Smooth muscle cell (in vitro differentiated cells): ENCODE results near the gene SPPL2B. TPM values are rescaled to one million over a fixed set of nuclear protein-coding genes. Genes with fewer than 3 reads are reported as not detected.

Experiments used
- DNase-seq: peaks from one replicate; lab custom pipeline; 2025; ENCODE audit not compliant: unreplicated experiment; lab: John Stamatoyannopoulos, UW
- H2AFZ ChIP-seq: fragments of 200-600 bp; sonication (generic); 2 replicates; pipeline ENCODE4 v1.6.0; 2016; ENCODE audit warnings: antibody characterized with exemption, low read depth, mild to moderate bottlenecking
- H3F3A ChIP-seq: fragments of 200-600 bp; sonication (generic); 2 replicates; pipeline ENCODE4 v1.6.0; 2017; ENCODE audit warnings: antibody characterized with exemption, low read depth
- H3K27ac ChIP-seq: fragments of 200-600 bp; sonication (generic); 2 replicates; pipeline ENCODE4 v1.5.1; 2016; ENCODE audit warnings: low read depth, mild to moderate bottlenecking
- H3K27me3 ChIP-seq: fragments of 200-600 bp; sonication (generic); 2 replicates; pipeline ENCODE4 v1.6.1; 2016; ENCODE audit warnings: low read depth, mild to moderate bottlenecking
- H3K36me3 ChIP-seq: fragments of 200-600 bp; sonication (generic); 2 replicates; pipeline ENCODE4 v1.5.1; 2016; ENCODE audit warnings: low read depth
- H3K4me1 ChIP-seq: fragments of 200-600 bp; sonication (generic); 2 replicates; pipeline ENCODE4 v1.5.1; 2016; ENCODE audit warnings: low read depth
- H3K4me2 ChIP-seq: fragments of 200-600 bp; sonication (generic); 2 replicates; pipeline ENCODE4 v1.6.0; 2016; ENCODE audit warnings: mild to moderate bottlenecking
- H3K4me3 ChIP-seq: fragments of 200-600 bp; sonication (generic); 2 replicates; pipeline ENCODE4 v1.5.1; 2016; ENCODE audit warnings: mild to moderate bottlenecking
- H3K79me2 ChIP-seq: fragments of 200-600 bp; sonication (generic); 2 replicates; pipeline ENCODE4 v1.6.0; 2016; ENCODE audit warnings: low read depth, mild to moderate bottlenecking
- H3K9ac ChIP-seq: fragments of 200-600 bp; sonication (generic); 2 replicates; pipeline ENCODE4 v1.6.0; 2016; ENCODE audit warnings: low read depth
- H3K9me3 ChIP-seq: fragments of 200-600 bp; sonication (generic); replicated peaks from 2 replicates; pipeline ENCODE4 v1.5.1; 2016; ENCODE audit warnings: low read depth
- H4K20me1 ChIP-seq: fragments of 200-600 bp; sonication (generic); 2 replicates; pipeline ENCODE4 v1.6.0; 2016; ENCODE audit warnings: low read depth
- WGBS: methylation state at CpG from one replicate; pipeline ENCODE4 v1.1.7; 2016; ENCODE audit warnings: low lambda C conversion rate; 5-methylcytosine and 5-hydroxymethylcytosine counted together
- polyA plus RNA-seq: library from polyadenylated mRNA; unstranded; fragments of >200 nt; fragmentation: Nextera tagmentation; extraction: Ambion mirVana; gene quantifications from 2 replicates; pipeline ENCODE4 v1.2.1, GENCODE V29; 2016
- total RNA-seq: library from RNA; depleted of rRNA; stranded (reverse); fragments of >200 nt; gene quantifications from 2 replicates; pipeline ENCODE4 v1.2.3, GENCODE V29; 2014
- TF ChIP-seq, protein P1 (sequence below): fragments of 200-600 bp; sonication (generic); IDR thresholded peaks from 2 replicates; pipeline ENCODE4 v1.5.1; 2017; ENCODE audit warnings: borderline replicate concordance, mild to moderate bottlenecking, antibody characterized with exemption; ENCODE audit not compliant: insufficient read depth, poor library complexity, severe bottlenecking

SPPL2B gene
- total and polyA plus RNA-seq, 2 experiments from 2014 or later = 53.6 to 54.7 TPM

DNA sequence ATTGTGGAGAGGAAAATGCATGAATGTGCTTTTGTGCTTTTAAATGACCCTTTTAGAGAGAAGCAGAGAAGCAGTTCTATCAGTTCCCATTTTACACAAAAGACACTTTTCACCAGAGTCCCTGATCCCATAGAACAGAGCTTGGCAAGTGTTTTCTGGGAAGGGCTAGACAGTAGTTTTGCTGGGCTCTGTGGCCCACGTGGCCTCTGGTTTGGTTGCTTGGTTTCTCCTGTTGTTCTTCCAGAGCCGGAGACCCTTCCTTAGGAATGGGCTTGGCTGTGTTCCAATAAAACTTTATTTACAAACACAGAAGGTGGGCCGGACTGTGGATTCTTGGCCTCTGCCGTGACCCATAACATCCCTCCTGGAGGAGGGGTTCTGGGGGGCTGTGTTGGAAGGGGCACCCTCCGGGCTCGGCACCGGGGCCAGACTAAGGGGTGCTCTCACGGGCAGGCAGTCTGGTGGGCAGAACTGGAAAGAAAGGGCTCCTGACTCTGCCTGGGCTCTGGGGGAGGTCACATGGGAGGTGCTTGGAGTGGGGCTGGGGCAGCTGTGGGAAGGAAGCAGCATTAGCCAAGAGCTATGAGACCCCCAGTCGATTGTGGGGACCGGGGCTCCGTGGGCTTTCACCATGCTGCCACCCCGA lies 3.2 kb downstream of the SPPL2B start:
- no peak overlapping the region for H3K27ac ChIP-seq
- H3K4me1 ChIP-seq = peaks cover 28% of the 10 kb centered on the region
- DNase-seq = no peak
- no peaks in the 10 kb centered on the region for H3K27me3 ChIP-seq
- TF ChIP-seq, protein P1, sequence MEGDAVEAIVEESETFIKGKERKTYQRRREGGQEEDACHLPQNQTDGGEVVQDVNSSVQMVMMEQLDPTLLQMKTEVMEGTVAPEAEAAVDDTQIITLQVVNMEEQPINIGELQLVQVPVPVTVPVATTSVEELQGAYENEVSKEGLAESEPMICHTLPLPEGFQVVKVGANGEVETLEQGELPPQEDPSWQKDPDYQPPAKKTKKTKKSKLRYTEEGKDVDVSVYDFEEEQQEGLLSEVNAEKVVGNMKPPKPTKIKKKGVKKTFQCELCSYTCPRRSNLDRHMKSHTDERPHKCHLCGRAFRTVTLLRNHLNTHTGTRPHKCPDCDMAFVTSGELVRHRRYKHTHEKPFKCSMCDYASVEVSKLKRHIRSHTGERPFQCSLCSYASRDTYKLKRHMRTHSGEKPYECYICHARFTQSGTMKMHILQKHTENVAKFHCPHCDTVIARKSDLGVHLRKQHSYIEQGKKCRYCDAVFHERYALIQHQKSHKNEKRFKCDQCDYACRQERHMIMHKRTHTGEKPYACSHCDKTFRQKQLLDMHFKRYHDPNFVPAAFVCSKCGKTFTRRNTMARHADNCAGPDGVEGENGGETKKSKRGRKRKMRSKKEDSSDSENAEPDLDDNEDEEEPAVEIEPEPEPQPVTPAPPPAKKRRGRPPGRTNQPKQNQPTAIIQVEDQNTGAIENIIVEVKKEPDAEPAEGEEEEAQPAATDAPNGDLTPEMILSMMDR = no peak
- H2AFZ ChIP-seq = no peak overlapping the region
- WGBS = 94% methylated on average over 12 of the region's 12 CpGs
- no peak overlapping the region for H3K4me2 ChIP-seq
- H3K9ac ChIP-seq = no peak overlapping the region
- H3K4me3 ChIP-seq = no peak overlapping the region
- peaks cover 67% of the 10 kb centered on the region for H4K20me1 ChIP-seq
- no peaks in the 10 kb centered on the region for H3K9me3 ChIP-seq
- H3F3A ChIP-seq = no peaks in the 10 kb centered on the region
- peaks cover 84% of the 10 kb centered on the region for H3K79me2 ChIP-seq
- no peaks in the 10 kb centered on the region for H3K36me3 ChIP-seq

DNA sequence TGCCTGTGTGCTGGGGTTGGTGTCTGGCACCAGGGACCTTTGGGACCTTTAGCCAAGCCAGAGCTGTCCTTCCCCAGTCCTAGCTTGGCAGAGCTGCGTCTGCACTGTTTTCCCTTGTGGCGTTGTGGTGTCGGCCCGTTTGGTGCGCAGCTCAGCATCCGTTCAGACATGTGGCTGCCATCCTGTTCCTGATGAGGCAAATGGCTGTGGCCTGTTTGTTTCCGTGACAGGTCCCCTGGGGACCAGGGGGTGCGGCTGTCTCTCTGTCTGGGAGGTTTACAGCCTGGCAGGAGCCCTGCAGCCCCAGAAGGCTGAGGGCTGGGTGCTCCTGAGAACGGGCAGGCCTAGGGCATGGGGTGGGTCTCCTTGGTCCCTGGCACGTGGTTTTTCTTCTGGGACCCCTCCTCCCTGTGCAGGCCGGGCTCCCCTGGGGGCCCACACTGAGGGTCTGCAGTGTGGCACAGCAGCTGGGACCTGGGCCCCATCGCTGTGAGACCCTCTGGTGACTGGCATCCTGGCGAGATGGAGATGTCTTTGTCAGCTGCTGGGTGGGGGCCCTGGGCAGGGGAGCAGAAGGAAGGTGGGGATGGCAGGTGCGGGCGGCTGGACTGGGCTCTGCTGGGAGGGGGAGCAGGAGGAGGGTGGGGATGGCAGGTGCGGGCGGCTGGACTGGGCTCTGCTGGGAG lies 4.0 kb downstream of the SPPL2B start:
- H3F3A ChIP-seq = no peaks in the 10 kb centered on the region
- H3K9ac ChIP-seq = no peak overlapping the region
- peaks cover 70% of the 10 kb centered on the region for H4K20me1 ChIP-seq
- 88% methylated on average over 13 of the region's 17 CpGs for WGBS
- H3K4me1 ChIP-seq = peaks cover 26% of the 10 kb centered on the region
- no peak overlapping the region for H3K27ac ChIP-seq
- peaks cover 77% of the 10 kb centered on the region for H3K79me2 ChIP-seq
- no peaks in the 10 kb centered on the region for H3K36me3 ChIP-seq
- no peak for DNase-seq
- H3K4me2 ChIP-seq = no peak overlapping the region
- TF ChIP-seq, protein P1 = no peak
- no peaks in the 10 kb centered on the region for H3K27me3 ChIP-seq
- H3K4me3 ChIP-seq = no peak overlapping the region
- no peaks in the 10 kb centered on the region for H3K9me3 ChIP-seq
- H2AFZ ChIP-seq = no peak overlapping the region

DNA sequence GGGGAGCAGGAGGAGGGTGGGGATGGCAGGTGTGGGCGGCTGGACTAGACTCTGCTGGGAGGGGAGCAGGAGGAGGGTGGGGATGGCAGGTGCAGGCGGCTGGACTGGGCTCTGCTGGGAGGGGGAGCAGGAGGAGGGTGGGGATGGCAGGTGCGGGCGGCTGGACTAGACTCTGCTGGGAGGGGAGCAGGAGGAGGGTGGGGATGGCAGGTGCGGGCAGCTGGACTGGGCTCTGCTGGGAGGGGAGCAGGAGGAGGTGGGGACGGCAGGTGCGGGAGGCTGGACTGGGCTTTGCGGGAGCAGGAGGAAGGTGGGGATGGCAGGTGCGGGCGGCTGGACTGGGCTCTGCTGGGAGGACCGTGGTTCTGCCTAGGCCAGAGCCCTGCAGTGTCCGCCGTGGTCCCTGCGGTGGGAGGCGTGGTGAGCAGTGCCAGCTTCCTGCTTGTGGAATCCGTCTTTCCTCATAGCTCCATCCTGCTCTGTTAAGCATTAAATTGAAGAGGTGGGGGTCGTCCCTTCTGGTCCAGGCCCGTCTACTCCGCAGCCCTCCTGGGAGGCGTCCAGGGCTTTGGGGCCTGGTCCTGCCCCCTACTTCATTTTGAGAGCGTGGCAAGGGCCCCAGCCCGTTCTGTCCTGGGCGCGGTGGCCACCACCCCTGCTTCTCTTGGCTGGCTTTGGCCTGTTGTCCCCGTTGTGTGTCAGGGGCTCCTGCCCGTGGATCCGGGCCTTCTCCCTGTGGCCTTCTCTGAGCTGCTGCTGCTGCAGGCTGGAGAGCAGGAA lies 4.7 kb downstream of the SPPL2B start:
- WGBS = 98% methylated on average over 20 of the region's 27 CpGs
- Histone ChIP-seq H3F3A (no peaks in the 10 kb centered on the region), H3K27me3 (no peaks in the 10 kb centered on the region), H4K20me1 (peaks cover 75% of the 10 kb centered on the region), H2AFZ (no peak overlapping the region), H3K36me3 (no peaks in the 10 kb centered on the region), H3K9ac (no peak overlapping the region), H3K4me2 (no peak overlapping the region), H3K4me3 (no peak overlapping the region), H3K4me1 (peaks cover 23% of the 10 kb centered on the region), H3K79me2 (peaks cover 69% of the 10 kb centered on the region), H3K27ac (no peak overlapping the region), H3K9me3 (no peaks in the 10 kb centered on the region)
- TF ChIP-seq, protein P1 = no peak
- no peak for DNase-seq
